K562 (cell line): ENCODE measurements around the gene BTBD3. TPM values are rescaled to one million over a fixed set of nuclear protein-coding genes. Genes with fewer than 3 reads are reported as not detected.

Source experiments
- ATAC-seq: fragments of 200-7000 bp; cut with Tn5 transposase; 3 replicates; pipeline ENCODE4 v1.9.1; 2020; ENCODE audit warnings: moderate library complexity
- BruUV-seq: library from RNA; stranded (reverse); fragments of 400-500 nt; replicated peaks from 2 replicates; lab custom pipeline; 2021; lab: Mats Ljungman, UMichigan
- CTCF ChIA-PET: fragments of 300-600 bp; formaldehyde crosslinking; extraction: SDS; loops from one replicate; lab custom pipeline; 2021; ENCODE audit warnings: low intra/inter-chr PET ratio; lab: Yijun Ruan, JAX
- POLR2A ChIA-PET: fragments of 300-600, 350-650 bp; sonication (Branson Sonifier 250); formaldehyde crosslinking; extraction: SDS; loops from one replicate; lab custom pipeline; 2021; ENCODE audit warnings: antibody characterized with exemption, inconsistent platforms; lab: Yijun Ruan, JAX
- DNase-seq, 4 experiments: peaks; one replicate each; pipeline versions ENCODE4 v3.0.0 to v3.0.0-alpha.2; 2011 to 2018; ENCODE audit warnings: low spot score in 3 of 4, mixed read lengths in 3 of 4; ENCODE audit errors: extremely low read depth in 1 of 4
- FAIRE-seq: peaks from 2 replicates; lab custom pipeline; 2011; peaks lifted over from hg19 to GRCh38; lab: Jason Lieb, UNC
- H2AFZ ChIP-seq: 2 replicates; pipeline ENCODE4 v1.6.0; 2011; ENCODE audit warnings: low read depth, low read length, control low read depth, inconsistent platforms
- H3K27ac ChIP-seq: fragments of 200-600 bp; 3 replicates; pipeline ENCODE4 v1.8.0; 2011; ENCODE audit warnings: low read depth, mild to moderate bottlenecking, control low read depth, inconsistent platforms, low read length, moderate library complexity, mixed read lengths; ENCODE audit errors: extremely low read depth
- H3K27me3 ChIP-seq, 2 experiments: fragments of 300-600 bp in 1 of 2; 2 replicates in 1 of 2; 3 replicates in 1 of 2; pipeline versions ENCODE4 v1.6.0 to v1.8.0; 2011; ENCODE audit warnings: inconsistent platforms in 2 of 2, low read length in 2 of 2, mild to moderate bottlenecking in 1 of 2, mixed read lengths in 1 of 2, moderate library complexity in 1 of 2; ENCODE audit not compliant: control insufficient read depth in 2 of 2, insufficient read depth in 2 of 2
- H3K36me3 ChIP-seq: fragments of 300-600 bp; 3 replicates; pipeline ENCODE4 v1.8.0; 2011; ENCODE audit warnings: mild to moderate bottlenecking, low read length, inconsistent platforms; ENCODE audit not compliant: control insufficient read depth, insufficient read depth
- H3K4me1 ChIP-seq, 2 experiments: fragments of 200-600 bp in 1 of 2; replicated peaks in 1 of 2; 2 replicates in 1 of 2; 3 replicates in 1 of 2; pipeline versions ENCODE4 v1.5.1 to v1.8.0; 2011; ENCODE audit warnings: inconsistent platforms in 2 of 2, low read length in 2 of 2, mild to moderate bottlenecking in 1 of 2, mixed read lengths in 1 of 2, moderate library complexity in 1 of 2; ENCODE audit not compliant: control insufficient read depth in 2 of 2, insufficient read depth in 2 of 2
- H3K4me2 ChIP-seq: 2 replicates; pipeline ENCODE4 v1.6.1; 2011; ENCODE audit warnings: low read length, control low read depth, inconsistent platforms, mixed read lengths; ENCODE audit not compliant: insufficient read depth
- H3K4me3 ChIP-seq: fragments of 200-600 bp; sonication (generic), shearing (Covaris generic); 2 replicates; pipeline ENCODE4 v1.5.1; 2016; ENCODE audit warnings: control low read depth, inconsistent platforms
- H3K79me2 ChIP-seq: fragments of 200-600 bp; 3 replicates; pipeline ENCODE4 v1.8.0; 2011; ENCODE audit warnings: low read length, inconsistent platforms; ENCODE audit not compliant: control insufficient read depth, insufficient read depth
- H3K9ac ChIP-seq, 2 experiments: 2 replicates each; pipeline versions ENCODE4 v1.6.0 to v1.6.1; 2011; ENCODE audit warnings: low read depth in 2 of 2, low read length in 2 of 2, control low read depth in 1 of 2, inconsistent platforms in 1 of 2, mild to moderate bottlenecking in 1 of 2, mixed read lengths in 1 of 2; ENCODE audit not compliant: insufficient read depth in 1 of 2
- H3K9me1 ChIP-seq: one replicate; pipeline ENCODE4 v1.6.0; 2011; ENCODE audit warnings: inconsistent platforms, mild to moderate bottlenecking, low read length, moderate library complexity; ENCODE audit not compliant: control insufficient read depth, insufficient read depth
- H3K9me3 ChIP-seq: replicated peaks from 2 replicates; pipeline ENCODE4 v1.5.1; 2011; ENCODE audit warnings: low read depth, low read length, inconsistent platforms; ENCODE audit not compliant: control insufficient read depth, insufficient read depth
- H4K20me1 ChIP-seq: replicated peaks from 2 replicates; pipeline ENCODE4 v1.6.1; 2011; ENCODE audit warnings: low read length, inconsistent platforms, mixed read lengths; ENCODE audit not compliant: control insufficient read depth, insufficient read depth
- CTCFL ChIP-seq: IDR thresholded peaks from 2 replicates; pipeline ENCODE4 v1.6.1; 2011; ENCODE audit warnings: borderline replicate concordance, low read depth, mild to moderate bottlenecking, moderate library complexity, low read length; ENCODE audit not compliant: insufficient read depth, poor library complexity, severe bottlenecking
- DACH1 ChIP-seq: fragments of 450-650 bp; IDR thresholded peaks from 2 replicates; pipeline ENCODE4 v1.6.1; 2018; ENCODE audit not compliant: partially characterized antibody
- JUNB ChIP-seq: fragments of 450-650 bp; formaldehyde crosslinking; conservative IDR thresholded peaks from 2 replicates; pipeline ENCODE4 v1.4.0; 2020; ENCODE audit warnings: mild to moderate bottlenecking
- KLF10 ChIP-seq: fragments of 250-450 bp; sonication (Bioruptor Pico); IDR thresholded peaks from 2 replicates; pipeline ENCODE4 v1.6.1; 2021; ENCODE audit warnings: matching md5 sums
- MXI1 ChIP-seq: IDR thresholded peaks from 2 replicates; pipeline ENCODE4 v1.6.1; 2011; ENCODE audit warnings: low read depth, mild to moderate bottlenecking, improper control_type of control experiment, low read length
- NCOA1 ChIP-seq: fragments of 450-650 bp; IDR thresholded peaks from 2 replicates; pipeline ENCODE4 v1.6.1; 2016; ENCODE audit warnings: low read depth
- PTRF ChIP-seq: fragments of 450-650 bp; IDR thresholded peaks from 2 replicates; pipeline ENCODE4 v1.6.1; 2016; ENCODE audit warnings: mild to moderate bottlenecking, missing genetic modification characterization, missing compliant biosample characterization
- THRAP3 ChIP-seq: fragments of 450-650 bp; IDR thresholded peaks from 2 replicates; pipeline ENCODE4 v1.6.1; 2016; ENCODE audit warnings: mild to moderate bottlenecking, inconsistent platforms, borderline replicate concordance
- TRIM28 ChIP-seq: fragments of 450-650 bp; IDR thresholded peaks from 2 replicates; pipeline ENCODE4 v1.6.1; 2017
- ZNF395 ChIP-seq: fragments of 200-800 bp; sonication (Bioruptor generic); IDR thresholded peaks from 2 replicates; pipeline ENCODE4 v1.6.1; 2017; ENCODE audit warnings: missing genetic modification characterization, missing compliant biosample characterization
- ZNF780A ChIP-seq: fragments of 250-450 bp; sonication (Bioruptor Pico); IDR thresholded peaks from 2 replicates; pipeline ENCODE4 v1.5.0; 2021; ENCODE audit warnings: mild to moderate bottlenecking
- WGBS: fragments of 100-300 bp; shearing (Covaris generic); methylation state at CpG from one replicate; pipeline ENCODE4 v1.1.6; 2016; ENCODE audit warnings: low coverage, mixed read lengths; ENCODE audit not compliant: insufficient coverage; ENCODE audit errors: missing lambda C conversion rate; 5-methylcytosine and 5-hydroxymethylcytosine counted together
- in situ Hi-C: fragments of 300-500 bp; cut with MboI; formaldehyde crosslinking; loops from 4 replicates; pipeline ENCODE4 v1.15.0; 2018; ENCODE audit warnings: inconsistent platforms, mixed read lengths
- intact Hi-C: fragments of 100-400 bp; cut with micrococcal nuclease; formaldehyde crosslinking; loops from 2 replicates; pipeline ENCODE4 v1.14.2; 2022
- polyA plus RNA-seq, 8 experiments: library from polyadenylated mRNA; depleted of rRNA in 4 of 8; stranded (reverse) in 5 of 8; unstranded in 3 of 8; fragments of >200 nt; fragmentation: Nextera tagmentation in 2 of 8; fragmentation: Illumina TruSeq in 1 of 8; extraction: Ambion mirVana in 2 of 8; extraction: Trizol in 1 of 8; gene quantifications; 2 replicates each; pipeline versions ENCODE4 v1.2.1 to v1.2.3, GENCODE V29; 2011 to 2014; ENCODE audit warnings: inconsistent platforms in 1 of 8, missing spikeins in 1 of 8
- total RNA-seq, 7 experiments: library from RNA; depleted of rRNA in 6 of 7; stranded (reverse); fragments of >200 nt in 6 of 7; fragmentation: Illumina TruSeq in 2 of 7; extraction: Trizol in 2 of 7; gene quantifications; 2 replicates each; pipeline versions ENCODE4 v1.2.1 to v1.2.3, GENCODE V29; 2011 to 2021; ENCODE audit warnings: low replicate concordance in 1 of 7
- TF ChIP-seq, protein P1 (sequence below): fragments of 250-450 bp; sonication (Bioruptor Pico); IDR thresholded peaks from 2 replicates; pipeline ENCODE4 v1.8.0; 2022; ENCODE audit warnings: moderate library complexity, mild to moderate bottlenecking, inconsistent platforms

Gene BTBD3
- total and polyA plus RNA-seq, 9 of the 15 experiments (the other 6 are each of a cell fraction or from before 2014, with no cell fraction given): 1.8 to 11.4 (median 6.4) TPM

DNA sequence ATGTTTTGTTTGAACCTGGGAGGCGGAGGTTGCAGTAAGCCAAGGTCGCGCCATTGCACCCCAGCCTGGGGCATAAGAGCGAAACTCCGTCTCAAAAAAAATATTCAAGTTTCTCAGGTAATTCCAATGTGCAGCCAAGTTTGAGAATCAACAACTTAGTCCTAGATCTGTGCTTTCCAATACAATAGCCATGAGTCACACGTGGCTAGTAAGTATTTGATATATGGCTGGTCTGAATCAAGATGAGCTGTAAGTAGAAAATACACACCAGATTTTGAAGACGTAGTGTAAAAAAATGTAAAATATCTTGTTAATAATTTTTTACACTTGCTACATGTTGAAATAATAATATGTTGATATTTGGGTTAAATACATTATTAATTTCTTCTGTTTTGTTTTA, 35.0 kb upstream of the BTBD3 start:
- Histone ChIP-seq H3K4me1 (no peaks in the 10 kb centered on the region), H3K27me3 (no peaks in the 10 kb centered on the region), H3K27ac (no peak overlapping the region), H3K9ac (no peak overlapping the region), H3K79me2 (no peaks in the 10 kb centered on the region), H3K9me1 (no peaks in the 10 kb centered on the region), H3K9me3 (no peaks in the 10 kb centered on the region), H3K36me3 (no peaks in the 10 kb centered on the region), H4K20me1 (no peaks in the 10 kb centered on the region), H3K4me3 (no peak overlapping the region), H3K4me2 (no peak overlapping the region), H2AFZ (no peak overlapping the region)
- intact Hi-C loops (no loop called here), in situ Hi-C loops (no loop called here)
- ChIA-PET POLR2A (no interaction called here), CTCF (no interaction called here)
- ATAC-seq: no peak
- TF ChIP-seq TRIM28 (no peak), ZNF780A (no peak), KLF10 (CRISPR knock-in tag) (no peak), DACH1 (no peak), NCOA1 (no peak), JUNB (CRISPR knock-in tag) (no peak), THRAP3 (no peak), CTCFL (no peak), PTRF (tag) (no peak), MXI1 (no peak), ZNF395 (CRISPR knock-in tag) (no peak)
- TF ChIP-seq, protein P1, sequence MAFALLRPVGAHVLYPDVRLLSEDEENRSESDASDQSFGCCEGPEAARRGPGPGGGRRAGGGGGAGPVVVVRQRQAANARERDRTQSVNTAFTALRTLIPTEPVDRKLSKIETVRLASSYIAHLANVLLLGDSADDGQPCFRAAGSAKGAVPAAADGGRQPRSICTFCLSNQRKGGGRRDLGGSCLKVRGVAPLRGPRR: no peak
- WGBS: 0% methylated on average over 2 of the region's 7 CpGs
- FAIRE-seq: no peak
- BruUV-seq: no TSS peak
- DNase-seq: no peak
